WTC11 (cell line): Measurements from ENCODE around the gene RPS16. TPM values are rescaled to one million over a fixed set of nuclear protein-coding genes. Genes with fewer than 3 reads are reported as not detected.
A peak's percentile ranks its signal among the peaks of the same experiment; 100 is the strongest.

Source experiments
- ATAC-seq: fragments of 200-7000 bp; cut with Tn5 transposase; 2 replicates; pipeline ENCODE4 v1.10.0; 2021; ENCODE audit warnings: mild to moderate bottlenecking, moderate library complexity
- CTCF ChIA-PET: fragments of 300-600 bp; sonication (Branson Sonifier 250); formaldehyde crosslinking; loops from one replicate; lab custom pipeline; 2021; ENCODE audit warnings: antibody characterized with exemption; lab: Charles Lee
- POLR2A ChIA-PET: fragments of 350-600 bp; sonication (Branson Sonifier 250); formaldehyde crosslinking; loops from one replicate; lab custom pipeline; 2021; ENCODE audit warnings: antibody characterized with exemption; lab: Charles Lee
- DNase-seq: peaks from one replicate; pipeline ENCODE4 v3.0.0; 2021; ENCODE audit warnings: low spot score
- H3K27ac Mint-ChIP-seq: 2 replicates; pipeline ENCODE4 v1.8.0; 2021; ENCODE audit warnings: mixed read lengths
- H3K27me3 Mint-ChIP-seq: 2 replicates; pipeline ENCODE4 v1.8.0; 2021; ENCODE audit warnings: low read depth, mild to moderate bottlenecking, moderate library complexity, mixed read lengths
- H3K36me3 Mint-ChIP-seq: 2 replicates; pipeline ENCODE4 v1.8.0; 2021; ENCODE audit warnings: mixed read lengths
- H3K4me1 Mint-ChIP-seq: 2 replicates; pipeline ENCODE4 v1.8.0; 2022; ENCODE audit warnings: mixed read lengths
- H3K4me3 Mint-ChIP-seq: 2 replicates; pipeline ENCODE4 v1.8.0; 2021; ENCODE audit warnings: mild to moderate bottlenecking, moderate library complexity, mixed read lengths
- H3K9me3 Mint-ChIP-seq: 2 replicates; pipeline ENCODE4 v1.8.0; 2021; ENCODE audit warnings: mixed read lengths
- CDX4 ChIP-seq: fragments of 250-450 bp; sonication (Bioruptor Pico); IDR thresholded peaks from 2 replicates; pipeline ENCODE4 v1.9.0; 2021; ENCODE audit warnings: moderate library complexity, mild to moderate bottlenecking, inconsistent platforms, borderline replicate concordance
- IRF2 ChIP-seq: sonication (generic); formaldehyde crosslinking; IDR thresholded peaks from 2 replicates; pipeline ENCODE4 v1.8.0; 2022; ENCODE audit warnings: low read depth, missing genetic modification reagents, borderline replicate concordance
- NR1H2 ChIP-seq: sonication (generic); formaldehyde crosslinking; IDR thresholded peaks from 2 replicates; pipeline ENCODE4 v1.9.0; 2021; ENCODE audit warnings: mild to moderate bottlenecking, moderate library complexity, missing genetic modification reagents
- PRDM15 ChIP-seq: sonication (generic); formaldehyde crosslinking; IDR thresholded peaks from 2 replicates; pipeline ENCODE4 v1.8.0; 2022; ENCODE audit warnings: missing genetic modification reagents
- TEAD1 ChIP-seq: sonication (generic); formaldehyde crosslinking; IDR thresholded peaks from 2 replicates; pipeline ENCODE4 v1.8.0; 2022; ENCODE audit warnings: mild to moderate bottlenecking, missing genetic modification reagents
- ZNF263 ChIP-seq: sonication (generic); formaldehyde crosslinking; IDR thresholded peaks from 2 replicates; pipeline ENCODE4 v1.8.1; 2022; ENCODE audit warnings: low read depth, mild to moderate bottlenecking, moderate library complexity, missing genetic modification reagents
- ZNF423 ChIP-seq: fragments of 250-450 bp; sonication (Bioruptor Pico); IDR thresholded peaks from 2 replicates; pipeline ENCODE4 v2.1.2; 2022; ENCODE audit warnings: mild to moderate bottlenecking, moderate library complexity
- total RNA-seq: library from RNA; stranded (reverse); gene quantifications from 3 replicates; pipeline ENCODE4 v1.2.3, GENCODE V29; 2021
- TF ChIP-seq, protein P1 (sequence below): sonication (generic); formaldehyde crosslinking; conservative IDR thresholded peaks from 2 replicates; pipeline ENCODE4 v1.8.1; 2023; ENCODE audit warnings: mild to moderate bottlenecking, low read depth, missing genetic modification reagents, moderate library complexity
- TF ChIP-seq, protein P2 (sequence below): fragments of 200-600 bp; IDR thresholded peaks from 2 replicates; pipeline ENCODE4 v1.8.0; 2022; ENCODE audit warnings: antibody characterized with exemption
- TF ChIP-seq, protein P3 (sequence below): sonication (generic); formaldehyde crosslinking; conservative IDR thresholded peaks from 2 replicates; pipeline ENCODE4 v1.8.1; 2022; ENCODE audit warnings: mild to moderate bottlenecking, missing genetic modification reagents
- TF ChIP-seq, protein P4 (sequence below): sonication (generic); formaldehyde crosslinking; IDR thresholded peaks from 2 replicates; pipeline ENCODE4 v1.8.1; 2022; ENCODE audit warnings: missing genetic modification reagents, borderline replicate concordance
- TF ChIP-seq, protein P5 (sequence below): fragments of 250-450 bp; sonication (Bioruptor Pico); IDR thresholded peaks from 2 replicates; pipeline ENCODE4 v1.9.0; 2021; ENCODE audit warnings: mild to moderate bottlenecking

RPS16 gene
- total RNA-seq, 1 experiment from 2014 or later: 2,962 TPM

GRCh38 chr19:39411832-39412099, 24.0 kb downstream of the RPS16 start:
- peak overlapping the region; percentile 99 for H3K4me3 Mint-ChIP-seq
- H3K4me1 Mint-ChIP-seq: peaks cover 47% of the 10 kb centered on the region
- POLR2A ChIA-PET: interaction anchor here (0.5 to 2.3 kb wide), 7 partner anchors 8 to 80 kb away, joined by 5 to 11 read pairs (median 8); partner anchors contain the start of genes MED29, PAF1 and RPS16
- H3K27me3 Mint-ChIP-seq: no peaks in the 10 kb centered on the region
- peak overlapping the region; percentile 84 for H3K27ac Mint-ChIP-seq
- H3K9me3 Mint-ChIP-seq: no peaks in the 10 kb centered on the region
- DNase-seq (peak; percentile 90), ATAC-seq (peak; percentile 8)
- TF ChIP-seq PRDM15 (no peak), ZNF423 (peak; percentile 34; the same call in 1 of the 2 replicates)
- TF ChIP-seq, protein P1, sequence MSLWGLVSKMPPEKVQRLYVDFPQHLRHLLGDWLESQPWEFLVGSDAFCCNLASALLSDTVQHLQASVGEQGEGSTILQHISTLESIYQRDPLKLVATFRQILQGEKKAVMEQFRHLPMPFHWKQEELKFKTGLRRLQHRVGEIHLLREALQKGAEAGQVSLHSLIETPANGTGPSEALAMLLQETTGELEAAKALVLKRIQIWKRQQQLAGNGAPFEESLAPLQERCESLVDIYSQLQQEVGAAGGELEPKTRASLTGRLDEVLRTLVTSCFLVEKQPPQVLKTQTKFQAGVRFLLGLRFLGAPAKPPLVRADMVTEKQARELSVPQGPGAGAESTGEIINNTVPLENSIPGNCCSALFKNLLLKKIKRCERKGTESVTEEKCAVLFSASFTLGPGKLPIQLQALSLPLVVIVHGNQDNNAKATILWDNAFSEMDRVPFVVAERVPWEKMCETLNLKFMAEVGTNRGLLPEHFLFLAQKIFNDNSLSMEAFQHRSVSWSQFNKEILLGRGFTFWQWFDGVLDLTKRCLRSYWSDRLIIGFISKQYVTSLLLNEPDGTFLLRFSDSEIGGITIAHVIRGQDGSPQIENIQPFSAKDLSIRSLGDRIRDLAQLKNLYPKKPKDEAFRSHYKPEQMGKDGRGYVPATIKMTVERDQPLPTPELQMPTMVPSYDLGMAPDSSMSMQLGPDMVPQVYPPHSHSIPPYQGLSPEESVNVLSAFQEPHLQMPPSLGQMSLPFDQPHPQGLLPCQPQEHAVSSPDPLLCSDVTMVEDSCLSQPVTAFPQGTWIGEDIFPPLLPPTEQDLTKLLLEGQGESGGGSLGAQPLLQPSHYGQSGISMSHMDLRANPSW (CRISPR knock-in tag): no peak
- TF ChIP-seq, protein P2, sequence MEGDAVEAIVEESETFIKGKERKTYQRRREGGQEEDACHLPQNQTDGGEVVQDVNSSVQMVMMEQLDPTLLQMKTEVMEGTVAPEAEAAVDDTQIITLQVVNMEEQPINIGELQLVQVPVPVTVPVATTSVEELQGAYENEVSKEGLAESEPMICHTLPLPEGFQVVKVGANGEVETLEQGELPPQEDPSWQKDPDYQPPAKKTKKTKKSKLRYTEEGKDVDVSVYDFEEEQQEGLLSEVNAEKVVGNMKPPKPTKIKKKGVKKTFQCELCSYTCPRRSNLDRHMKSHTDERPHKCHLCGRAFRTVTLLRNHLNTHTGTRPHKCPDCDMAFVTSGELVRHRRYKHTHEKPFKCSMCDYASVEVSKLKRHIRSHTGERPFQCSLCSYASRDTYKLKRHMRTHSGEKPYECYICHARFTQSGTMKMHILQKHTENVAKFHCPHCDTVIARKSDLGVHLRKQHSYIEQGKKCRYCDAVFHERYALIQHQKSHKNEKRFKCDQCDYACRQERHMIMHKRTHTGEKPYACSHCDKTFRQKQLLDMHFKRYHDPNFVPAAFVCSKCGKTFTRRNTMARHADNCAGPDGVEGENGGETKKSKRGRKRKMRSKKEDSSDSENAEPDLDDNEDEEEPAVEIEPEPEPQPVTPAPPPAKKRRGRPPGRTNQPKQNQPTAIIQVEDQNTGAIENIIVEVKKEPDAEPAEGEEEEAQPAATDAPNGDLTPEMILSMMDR: peak; percentile 91
- H3K36me3 Mint-ChIP-seq: peaks cover 8% of the 10 kb centered on the region; the same call in 1 of the 2 replicates
- CTCF ChIA-PET: interaction anchor here (0.6 to 2.3 kb wide), 11 partner anchors 11 to 64 kb away, joined by 3 to 43 read pairs (median 4); partner anchors contain the start of genes MED29, PAF1 and RPS16

- POLR2A ChIA-PET: interaction anchor here (0.5 to 2.3 kb wide), 7 partner anchors 8 to 81 kb away, joined by 5 to 11 read pairs (median 8); partner anchors contain the start of genes MED29, PAF1 and RPS16
- peaks cover 48% of the 10 kb centered on the region for H3K4me1 Mint-ChIP-seq
Measured at GRCh38 chr19:39411081-39411831, 24.5 kb downstream of the RPS16 start.

DNA sequence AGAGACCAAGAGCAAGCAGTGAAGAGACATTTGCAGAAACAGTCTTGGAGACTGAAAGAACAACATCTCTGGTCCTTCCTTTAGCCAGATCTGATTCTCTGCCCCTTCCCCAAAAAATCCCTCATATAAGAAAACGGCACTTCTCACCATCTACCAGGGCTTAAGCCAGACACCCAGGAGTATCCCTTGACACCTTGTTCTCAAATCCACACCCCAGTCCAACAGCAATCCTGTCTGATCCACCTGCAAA, 25.0 kb downstream of the RPS16 start:
- Mint-ChIP-seq H3K27me3 (no peaks in the 10 kb centered on the region), H3K27ac (peak overlapping the region; percentile 84), H3K9me3 (no peaks in the 10 kb centered on the region), H3K36me3 (peaks cover 8% of the 10 kb centered on the region; the same call in 1 of the 2 replicates), H3K4me1 (peaks cover 53% of the 10 kb centered on the region), H3K4me3 (peak overlapping the region; percentile 99)
- POLR2A ChIA-PET: interaction anchor here (1.0 to 2.3 kb wide), 5 partner anchors 7 to 25 kb away, joined by 5 to 11 read pairs (median 8); partner anchors contain the start of genes MED29, PAF1 and RPS16
- ATAC-seq (no peak), DNase-seq (no peak)
- CTCF ChIA-PET: interaction anchor here (0.5 to 2.3 kb wide), 5 partner anchors 10 to 98 kb away, joined by 3 to 43 read pairs (median 12); partner anchors contain the start of genes MED29 and PAF1
- TF ChIP-seq, protein P3, sequence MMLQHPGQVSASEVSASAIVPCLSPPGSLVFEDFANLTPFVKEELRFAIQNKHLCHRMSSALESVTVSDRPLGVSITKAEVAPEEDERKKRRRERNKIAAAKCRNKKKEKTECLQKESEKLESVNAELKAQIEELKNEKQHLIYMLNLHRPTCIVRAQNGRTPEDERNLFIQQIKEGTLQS (CRISPR knock-in tag): no peak
- TF ChIP-seq ZNF263 (no peak), TEAD1 (CRISPR knock-in tag) (no peak), CDX4 (CRISPR knock-in tag) (no peak), IRF2 (CRISPR knock-in tag) (no peak)
- TF ChIP-seq, protein P4, sequence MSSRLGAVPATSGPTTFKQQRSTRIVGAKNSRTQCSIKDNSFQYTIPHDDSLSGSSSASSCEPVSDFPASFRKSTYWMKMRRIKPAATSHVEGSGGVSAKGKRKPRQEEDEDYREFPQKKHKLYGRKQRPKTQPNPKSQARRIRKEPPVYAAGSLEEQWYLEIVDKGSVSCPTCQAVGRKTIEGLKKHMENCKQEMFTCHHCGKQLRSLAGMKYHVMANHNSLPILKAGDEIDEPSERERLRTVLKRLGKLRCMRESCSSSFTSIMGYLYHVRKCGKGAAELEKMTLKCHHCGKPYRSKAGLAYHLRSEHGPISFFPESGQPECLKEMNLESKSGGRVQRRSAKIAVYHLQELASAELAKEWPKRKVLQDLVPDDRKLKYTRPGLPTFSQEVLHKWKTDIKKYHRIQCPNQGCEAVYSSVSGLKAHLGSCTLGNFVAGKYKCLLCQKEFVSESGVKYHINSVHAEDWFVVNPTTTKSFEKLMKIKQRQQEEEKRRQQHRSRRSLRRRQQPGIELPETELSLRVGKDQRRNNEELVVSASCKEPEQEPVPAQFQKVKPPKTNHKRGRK (CRISPR knock-in tag): no peak

More at GRCh38 chr19:39411081-39411831, 24.5 kb downstream of the RPS16 start:
- peak overlapping the region; percentile 84 for H3K27ac Mint-ChIP-seq
- H3K27me3 Mint-ChIP-seq: no peaks in the 10 kb centered on the region
- H3K4me3 Mint-ChIP-seq: peak overlapping the region; percentile 99
- ATAC-seq (no peak), DNase-seq (no peak)
- CTCF ChIA-PET: interaction anchor here (0.5 to 2.3 kb wide), 9 partner anchors 10 to 99 kb away, joined by 3 to 43 read pairs (median 5); partner anchors contain the start of genes MED29 and PAF1
- peaks cover 8% of the 10 kb centered on the region; the same call in 1 of the 2 replicates for H3K36me3 Mint-ChIP-seq
- TF ChIP-seq, protein P5, sequence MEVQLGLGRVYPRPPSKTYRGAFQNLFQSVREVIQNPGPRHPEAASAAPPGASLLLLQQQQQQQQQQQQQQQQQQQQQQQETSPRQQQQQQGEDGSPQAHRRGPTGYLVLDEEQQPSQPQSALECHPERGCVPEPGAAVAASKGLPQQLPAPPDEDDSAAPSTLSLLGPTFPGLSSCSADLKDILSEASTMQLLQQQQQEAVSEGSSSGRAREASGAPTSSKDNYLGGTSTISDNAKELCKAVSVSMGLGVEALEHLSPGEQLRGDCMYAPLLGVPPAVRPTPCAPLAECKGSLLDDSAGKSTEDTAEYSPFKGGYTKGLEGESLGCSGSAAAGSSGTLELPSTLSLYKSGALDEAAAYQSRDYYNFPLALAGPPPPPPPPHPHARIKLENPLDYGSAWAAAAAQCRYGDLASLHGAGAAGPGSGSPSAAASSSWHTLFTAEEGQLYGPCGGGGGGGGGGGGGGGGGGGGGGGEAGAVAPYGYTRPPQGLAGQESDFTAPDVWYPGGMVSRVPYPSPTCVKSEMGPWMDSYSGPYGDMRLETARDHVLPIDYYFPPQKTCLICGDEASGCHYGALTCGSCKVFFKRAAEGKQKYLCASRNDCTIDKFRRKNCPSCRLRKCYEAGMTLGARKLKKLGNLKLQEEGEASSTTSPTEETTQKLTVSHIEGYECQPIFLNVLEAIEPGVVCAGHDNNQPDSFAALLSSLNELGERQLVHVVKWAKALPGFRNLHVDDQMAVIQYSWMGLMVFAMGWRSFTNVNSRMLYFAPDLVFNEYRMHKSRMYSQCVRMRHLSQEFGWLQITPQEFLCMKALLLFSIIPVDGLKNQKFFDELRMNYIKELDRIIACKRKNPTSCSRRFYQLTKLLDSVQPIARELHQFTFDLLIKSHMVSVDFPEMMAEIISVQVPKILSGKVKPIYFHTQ (CRISPR knock-in tag): no peak
- TF ChIP-seq NR1H2 (CRISPR knock-in tag): no peak
- H3K9me3 Mint-ChIP-seq: no peaks in the 10 kb centered on the region
